ENCODE data around the gene TEX35. TPM values are rescaled to one million over a fixed set of nuclear protein-coding genes. Genes with fewer than 3 reads are reported as not detected.
"Not testable (repeated sequence)": the region's sequence is repeated elsewhere in the genome, so short reads cannot be mapped to it uniquely, and the experiment has no call there.

TEX35 gene
- total and polyA plus RNA-seq, 2 experiments from 2014 or later, result not detected

- H3K27me3 ChIP-seq, result no peaks in the 10 kb centered on the region
- TF ChIP-seq CTCF (IDR thresholded peaks at IDR 0.05; ENCODE audit: low read depth, low read length), result no peak
- no peaks in the 10 kb centered on the region for H3K36me3 ChIP-seq
- H3K4me1 ChIP-seq (ENCODE audit: low read depth), result no peaks in the 10 kb centered on the region
- H3K27ac ChIP-seq, result no peak overlapping the region
- no peaks in the 10 kb centered on the region for H3K9me3 ChIP-seq (ENCODE audit: low read depth)
- H3K4me3 ChIP-seq, result no peak overlapping the region
- no peak for DNase-seq (ENCODE audit: low read depth in 1 of 2, low spot score in 1 of 2)
Measured at GRCh38 chr1:178548108-178548507, 35.2 kb downstream of the TEX35 start.

- H3K27ac ChIP-seq, result no peak overlapping the region
- DNase-seq (ENCODE audit: low read depth in 1 of 2, low spot score in 1 of 2), result no peak
- no peaks in the 10 kb centered on the region for H3K9me3 ChIP-seq (ENCODE audit: low read depth)
- no peak for TF ChIP-seq CTCF (IDR thresholded peaks at IDR 0.05; ENCODE audit: low read depth, low read length)
- H3K36me3 ChIP-seq, result no peaks in the 10 kb centered on the region
- no peaks in the 10 kb centered on the region for H3K27me3 ChIP-seq
- no peak overlapping the region for H3K4me3 ChIP-seq
- H3K4me1 ChIP-seq (ENCODE audit: low read depth), result no peaks in the 10 kb centered on the region
Measured at GRCh38 chr1:178551307-178551706, 38.4 kb downstream of the TEX35 start.

GRCh38 chr1:178551940-178552339 is 39.0 kb downstream of the TEX35 start:
- TF ChIP-seq CTCF (IDR thresholded peaks at IDR 0.05; ENCODE audit: low read depth, low read length), result no peak
- Histone ChIP-seq H3K4me3 (no peak overlapping the region), H3K4me1 (ENCODE audit: low read depth) (no peaks in the 10 kb centered on the region), H3K9me3 (ENCODE audit: low read depth) (no peaks in the 10 kb centered on the region), H3K27ac (no peak overlapping the region), H3K27me3 (no peaks in the 10 kb centered on the region), H3K36me3 (no peaks in the 10 kb centered on the region)
- DNase-seq (ENCODE audit: low read depth in 1 of 2, low spot score in 1 of 2), result no peak

GRCh38 chr1:178552856-178553255 is 39.9 kb downstream of the TEX35 start:
- Histone ChIP-seq H3K4me3 (no peak overlapping the region), H3K27me3 (no peaks in the 10 kb centered on the region), H3K36me3 (no peaks in the 10 kb centered on the region), H3K9me3 (ENCODE audit: low read depth) (no peaks in the 10 kb centered on the region), H3K4me1 (ENCODE audit: low read depth) (no peaks in the 10 kb centered on the region), H3K27ac (no peak overlapping the region)
- DNase-seq (ENCODE audit: low read depth in 1 of 2, low spot score in 1 of 2), result no peak
- TF ChIP-seq CTCF (IDR thresholded peaks at IDR 0.05; ENCODE audit: low read depth, low read length), result no peak

GRCh38 chr1:178554351-178554750 is 41.4 kb downstream of the TEX35 start:
- not testable (repeated sequence) for DNase-seq (ENCODE audit: low read depth in 1 of 2, low spot score in 1 of 2); H3K27ac ChIP-seq; H3K9me3 ChIP-seq (ENCODE audit: low read depth); H3K36me3 ChIP-seq; H3K4me3 ChIP-seq; H3K4me1 ChIP-seq (ENCODE audit: low read depth); H3K27me3 ChIP-seq

DNA sequence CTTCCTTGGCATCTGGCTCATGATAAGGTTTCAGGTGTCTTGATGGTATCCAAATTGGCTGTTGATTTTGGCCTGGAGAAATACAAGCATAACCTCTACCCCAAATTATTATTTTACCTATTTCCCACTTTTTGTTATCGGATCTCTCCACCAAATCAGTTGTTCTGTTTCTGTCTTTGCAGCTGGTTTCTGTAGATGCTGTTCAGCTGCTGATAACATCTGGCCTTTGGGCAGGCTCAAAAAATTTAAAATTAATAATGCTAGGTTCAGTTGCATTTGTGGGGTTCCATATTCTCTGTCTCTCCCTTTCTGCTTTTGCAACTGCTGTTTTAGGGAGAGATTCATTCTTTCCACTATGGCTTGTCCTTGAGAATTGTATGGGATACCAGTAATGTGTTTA is 42.7 kb downstream of the TEX35 start:
- not testable (repeated sequence) for H3K4me1 ChIP-seq (ENCODE audit: low read depth); H3K27me3 ChIP-seq; H3K27ac ChIP-seq; H3K4me3 ChIP-seq; H3K9me3 ChIP-seq (ENCODE audit: low read depth); H3K36me3 ChIP-seq; DNase-seq (ENCODE audit: low read depth in 1 of 2, low spot score in 1 of 2)

GRCh38 chr1:178558816-178559215 is 45.9 kb downstream of the TEX35 start:
- H3K27ac ChIP-seq; H3K4me3 ChIP-seq; H3K4me1 ChIP-seq (ENCODE audit: low read depth); H3K36me3 ChIP-seq; DNase-seq (ENCODE audit: low read depth in 1 of 2, low spot score in 1 of 2); H3K27me3 ChIP-seq; H3K9me3 ChIP-seq (ENCODE audit: low read depth): not testable (repeated sequence)

Measured in cardiac muscle cell (in vitro differentiated cells and primary cell).